Loucy (cell line): ENCODE data around the gene PRDM11.

Source experiments
- CTCF ChIP-seq: fragments of 200-600 bp; sonication (generic); conservative IDR thresholded peaks from 2 replicates; pipeline ENCODE4 v1.5.1; 2014; ENCODE audit warnings: mild to moderate bottlenecking, antibody characterized with exemption, low read length
- EZH2phosphoT487 ChIP-seq: fragments of 200-600 bp; IDR thresholded peaks from 2 replicates; pipeline ENCODE4 v1.6.1; 2018; ENCODE audit warnings: antibody characterized with exemption, mild to moderate bottlenecking, moderate library complexity, borderline replicate concordance

DNA sequence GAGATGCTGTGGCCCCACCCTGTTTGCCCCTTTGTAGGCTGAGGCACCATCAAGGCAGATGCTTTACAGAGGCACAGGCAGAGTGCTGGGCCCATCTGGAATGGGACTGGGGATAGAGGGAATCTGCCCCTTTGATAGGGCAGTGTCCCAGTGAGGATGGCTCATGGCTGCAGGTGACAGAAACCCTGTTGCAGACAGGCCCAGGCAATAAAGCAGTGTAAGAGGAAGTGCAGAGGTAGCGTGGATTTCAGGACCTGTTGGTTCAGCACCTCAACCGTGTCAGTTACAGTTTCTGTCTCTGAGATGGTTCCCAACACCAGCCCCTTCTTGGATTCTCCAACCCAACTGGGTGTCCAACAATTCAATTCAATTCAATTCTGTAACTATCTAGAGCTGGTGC, 25.1 kb downstream of the PRDM11 start:
- TF ChIP-seq CTCF (no peak), EZH2phosphoT487 (no peak)
